ENCODE data around the gene ST8SIA4. TPM values are rescaled to one million over a fixed set of nuclear protein-coding genes. Genes with fewer than 3 reads are reported as not detected.

The ST8SIA4 gene
- total RNA-seq, 1 experiment from 2014 or later, result not detected

- DNase-seq (ENCODE audit: low spot score), result no peak
These were observed 36.0 kb downstream of the ST8SIA4 start for GRCh38 chr5:100867039-100867562.

GRCh38 chr5:100864931-100865330 lies 38.2 kb downstream of the ST8SIA4 start:
- DNase-seq (ENCODE audit: low spot score), result peak; percentile 11

- DNase-seq (ENCODE audit: low spot score), result no peak
These were observed 39.3 kb downstream of the ST8SIA4 start for GRCh38 chr5:100863739-100864138.

- DNase-seq (ENCODE audit: low spot score), result no peak
These were observed 41.9 kb downstream of the ST8SIA4 start for GRCh38 chr5:100861148-100861547.

GRCh38 chr5:100860407-100860806 lies 42.7 kb downstream of the ST8SIA4 start:
- no peak for DNase-seq (ENCODE audit: low spot score)

GRCh38 chr5:100858987-100859545 lies 44.0 kb downstream of the ST8SIA4 start:
- DNase-seq (ENCODE audit: low spot score), result no peak

GRCh38 chr5:100856462-100856861 lies 46.6 kb downstream of the ST8SIA4 start:
- no peak for DNase-seq (ENCODE audit: low spot score)

- no peak for DNase-seq (ENCODE audit: low spot score)
These were observed 47.1 kb downstream of the ST8SIA4 start for GRCh38 chr5:100855937-100856430.

GRCh38 chr5:100855295-100855694 lies 47.8 kb downstream of the ST8SIA4 start:
- DNase-seq (ENCODE audit: low spot score), result no peak

- DNase-seq (ENCODE audit: low spot score), result no peak
These were observed 48.5 kb downstream of the ST8SIA4 start for GRCh38 chr5:100854591-100854990.

- DNase-seq (ENCODE audit: low spot score), result no peak
These were observed 49.5 kb downstream of the ST8SIA4 start for GRCh38 chr5:100853582-100853981.

GRCh38 chr5:100852988-100853449 lies 50.1 kb downstream of the ST8SIA4 start:
- no peak for DNase-seq (ENCODE audit: low spot score)

GRCh38 chr5:100852051-100852450 lies 51.0 kb downstream of the ST8SIA4 start:
- DNase-seq (ENCODE audit: low spot score), result no peak

- DNase-seq (ENCODE audit: low spot score), result no peak
These were observed 56.3 kb downstream of the ST8SIA4 start for GRCh38 chr5:100846772-100847171.

GRCh38 chr5:100842080-100842479 lies 61.0 kb downstream of the ST8SIA4 start:
- no peak for DNase-seq (ENCODE audit: low spot score)

GRCh38 chr5:100841358-100842076 lies 61.6 kb downstream of the ST8SIA4 start:
- DNase-seq (ENCODE audit: low spot score), result no peak

GRCh38 chr5:100840789-100841188 lies 62.3 kb downstream of the ST8SIA4 start:
- no peak for DNase-seq (ENCODE audit: low spot score)

- no peak for DNase-seq (ENCODE audit: low spot score)
These were observed 62.7 kb downstream of the ST8SIA4 start for GRCh38 chr5:100840370-100840769.

- no peak for DNase-seq (ENCODE audit: low spot score)
These were observed 65.0 kb downstream of the ST8SIA4 start for GRCh38 chr5:100838048-100838473.

- DNase-seq (ENCODE audit: low spot score), result no peak
These were observed 68.6 kb downstream of the ST8SIA4 start for GRCh38 chr5:100834519-100834918.

- no peak for DNase-seq (ENCODE audit: low spot score)
These were observed 70.5 kb downstream of the ST8SIA4 start for GRCh38 chr5:100832252-100833230.

Data from HT-29 (cell line).